Heart left ventricle (tissue), 13 donors: Measurements from ENCODE around the gene CUBN.

Experiments
- CTCF ChIP-seq, 12 donors: fragments of 200-600 bp; sonication (generic) in 4 of 12; IDR thresholded peaks; one replicate each; pipeline versions ENCODE4 v1.5.0 to v1.8.0; 2018 to 2022; ENCODE audit warnings: antibody characterized with exemption in 12 of 12, mild to moderate bottlenecking in 5 of 12
- POLR2A ChIP-seq, 2 donors: fragments of 450-650 bp; IDR thresholded peaks; one replicate each; pipeline ENCODE4 v1.6.1; 2017; ENCODE audit warnings: antibody characterized with exemption in 2 of 2, mild to moderate bottlenecking in 2 of 2, moderate library complexity in 2 of 2
- donor health status: ischemic (EF 13 %, LVEDD 7.1; RV severe dilation, severe dysfunction).
- donor health status: DM: no; HTN: yes; CAD: no.
- donor health status: DM: no; HTN: no; CAD: no.
- donor health status: ischemic (EF 25% LVEDD 6.9; RV normal size, moderate dysfunction).
- donor health status: ischemic (EF 25% LVEDD 5.7; RV mildly dilated, moderate dysfunction).
- donor health status: ischemic (EF 35%, LVEDD 5.7; RV mildly dilated, moderate dysfunction).
- donor health status: nonischemic (EF 11% LVEDD 7.7; RV severe dilation, severe dysfunction).
- donor health status: DM: yes; HTN: yes; CAD: no.
- donor health status: PGD.
- donor health status: ischemic (EF 29% LVEDD 5.4; RV normal size, mild dysfunction).
- donor health status: nonischemic (EF 23%, LVEDD 6.1; RV moderate dilation, normal function).

GRCh38 chr10:17062009-17062408 lies 67.6 kb downstream of the CUBN start:
- TF ChIP-seq CTCF (IDR thresholded peaks at IDR 0.05) (no peak), POLR2A (IDR thresholded peaks at IDR 0.05) (no peak)
